ENCODE measurements around the gene PTPN2.

The PTPN2 gene

DNA sequence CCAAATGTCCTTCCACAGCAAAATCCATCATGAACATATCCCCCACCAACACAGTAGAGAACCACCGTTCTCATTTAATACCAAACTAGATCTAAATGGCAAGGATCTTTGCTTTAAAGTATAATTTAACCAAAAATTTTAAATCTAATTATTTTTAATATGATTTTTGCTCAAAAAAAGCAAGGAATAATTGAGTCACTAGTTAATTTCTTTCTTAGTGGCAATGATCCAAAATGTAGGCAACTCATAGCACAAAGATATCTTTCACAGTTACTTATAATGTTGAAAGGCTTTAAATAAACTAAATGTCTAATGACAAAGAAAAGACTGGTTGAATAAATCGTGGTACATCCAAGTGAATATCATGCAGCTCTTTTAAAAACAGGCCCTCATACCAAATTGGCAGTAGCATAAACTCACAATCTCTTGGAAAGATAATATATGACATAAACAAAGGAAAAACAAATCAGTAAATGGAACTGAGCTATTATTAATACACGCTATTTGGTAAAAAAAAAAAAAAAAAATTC lies 20.3 kb downstream of the PTPN2 start:
- H3K79me2 ChIP-seq (ENCODE audit: insufficient read depth, low read length), result peaks cover 99% of the 10 kb centered on the region
- H4K20me1 ChIP-seq (ENCODE audit: insufficient read depth, low read length), result no peaks in the 10 kb centered on the region
- no peak overlapping the region for H3K9ac ChIP-seq (ENCODE audit: low read depth, low read length)
- DNase-seq (no peak), ATAC-seq (ENCODE audit: insufficient read depth, low read depth) (no peak)
- H3K9me3 ChIP-seq (ENCODE audit: insufficient read depth, low read length, severe bottlenecking), result no peaks in the 10 kb centered on the region
- H3K36me3 ChIP-seq (ENCODE audit: insufficient read depth, low read length), result peaks cover 4% of the 10 kb centered on the region; the same call in 1 of the 2 replicates
- H3K27ac ChIP-seq (ENCODE audit: low read length), result peak overlapping the region; percentile 79
- H3K4me2 ChIP-seq (ENCODE audit: insufficient read depth, low read length), result peak overlapping the region; percentile 13; the same call in 1 of the 2 replicates
- H3K4me1 ChIP-seq (ENCODE audit: insufficient read depth, low read length), result peaks cover 83% of the 10 kb centered on the region
- TF ChIP-seq EZH2 (IDR thresholded peaks at IDR 0.05; ENCODE audit: borderline replicate concordance, low read depth, low read length, severe bottlenecking), result no peak
- TF ChIP-seq, protein P1, sequence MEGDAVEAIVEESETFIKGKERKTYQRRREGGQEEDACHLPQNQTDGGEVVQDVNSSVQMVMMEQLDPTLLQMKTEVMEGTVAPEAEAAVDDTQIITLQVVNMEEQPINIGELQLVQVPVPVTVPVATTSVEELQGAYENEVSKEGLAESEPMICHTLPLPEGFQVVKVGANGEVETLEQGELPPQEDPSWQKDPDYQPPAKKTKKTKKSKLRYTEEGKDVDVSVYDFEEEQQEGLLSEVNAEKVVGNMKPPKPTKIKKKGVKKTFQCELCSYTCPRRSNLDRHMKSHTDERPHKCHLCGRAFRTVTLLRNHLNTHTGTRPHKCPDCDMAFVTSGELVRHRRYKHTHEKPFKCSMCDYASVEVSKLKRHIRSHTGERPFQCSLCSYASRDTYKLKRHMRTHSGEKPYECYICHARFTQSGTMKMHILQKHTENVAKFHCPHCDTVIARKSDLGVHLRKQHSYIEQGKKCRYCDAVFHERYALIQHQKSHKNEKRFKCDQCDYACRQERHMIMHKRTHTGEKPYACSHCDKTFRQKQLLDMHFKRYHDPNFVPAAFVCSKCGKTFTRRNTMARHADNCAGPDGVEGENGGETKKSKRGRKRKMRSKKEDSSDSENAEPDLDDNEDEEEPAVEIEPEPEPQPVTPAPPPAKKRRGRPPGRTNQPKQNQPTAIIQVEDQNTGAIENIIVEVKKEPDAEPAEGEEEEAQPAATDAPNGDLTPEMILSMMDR (IDR thresholded peaks at IDR 0.05; ENCODE audit: borderline replicate concordance, extremely low read depth, low read length, poor library complexity, severe bottlenecking), result no peak
- H3K4me3 ChIP-seq (ENCODE audit: low read depth in 1 of 2, low read length in 2 of 2), result no peak overlapping the region
- H2AFZ ChIP-seq (ENCODE audit: low read depth, low read length), result no peak overlapping the region
- no peaks in the 10 kb centered on the region for H3K27me3 ChIP-seq (ENCODE audit: insufficient read depth, low read length, poor library complexity)

DNA sequence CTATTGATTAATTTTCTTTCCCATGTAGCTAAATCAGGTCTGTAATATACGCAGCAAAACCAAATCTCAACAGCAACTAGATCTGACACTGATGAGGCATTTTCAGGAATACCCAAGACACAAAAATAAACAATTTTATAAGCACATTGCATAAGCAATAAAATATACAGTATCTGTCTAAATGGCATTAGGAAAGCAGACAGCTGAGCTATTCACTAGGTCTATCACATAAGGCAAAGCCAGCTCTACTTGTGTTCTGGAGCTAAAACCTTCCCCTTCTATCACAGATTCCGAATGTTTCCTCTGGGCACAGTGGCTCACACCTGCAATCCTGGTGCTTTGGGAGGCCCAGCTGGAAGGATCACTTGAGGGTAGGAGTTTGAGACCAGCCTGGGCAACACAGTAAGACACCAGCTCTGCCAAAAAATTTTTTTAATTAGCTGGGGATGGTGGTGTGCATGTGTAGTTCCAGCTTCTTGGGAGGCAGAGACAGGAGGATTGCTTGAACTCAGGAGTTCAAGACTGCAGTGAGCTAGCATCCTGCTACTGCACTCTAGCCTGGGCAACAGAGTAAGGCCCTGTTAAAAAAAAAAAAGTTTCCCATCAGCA lies 21.1 kb downstream of the PTPN2 start:
- peaks cover 4% of the 10 kb centered on the region; the same call in 1 of the 2 replicates for H3K36me3 ChIP-seq (ENCODE audit: insufficient read depth, low read length)
- peak overlapping the region; percentile 13; the same call in 1 of the 2 replicates for H3K4me2 ChIP-seq (ENCODE audit: insufficient read depth, low read length)
- no peak overlapping the region for H2AFZ ChIP-seq (ENCODE audit: low read depth, low read length)
- no peak overlapping the region for H3K4me3 ChIP-seq (ENCODE audit: low read depth in 1 of 2, low read length in 2 of 2)
- peak; percentile 32; the same call in 2 of the 3 replicates for ATAC-seq (ENCODE audit: insufficient read depth, low read depth)
- TF ChIP-seq, protein P1 (IDR thresholded peaks at IDR 0.05; ENCODE audit: borderline replicate concordance, extremely low read depth, low read length, poor library complexity, severe bottlenecking), result no peak
- TF ChIP-seq EZH2 (IDR thresholded peaks at IDR 0.05; ENCODE audit: borderline replicate concordance, low read depth, low read length, severe bottlenecking), result no peak
- peaks cover 85% of the 10 kb centered on the region for H3K4me1 ChIP-seq (ENCODE audit: insufficient read depth, low read length)
- no peak for DNase-seq
- H4K20me1 ChIP-seq (ENCODE audit: insufficient read depth, low read length), result no peaks in the 10 kb centered on the region
- peaks cover 99% of the 10 kb centered on the region for H3K79me2 ChIP-seq (ENCODE audit: insufficient read depth, low read length)
- H3K9me3 ChIP-seq (ENCODE audit: insufficient read depth, low read length, severe bottlenecking), result no peaks in the 10 kb centered on the region
- peak overlapping the region; percentile 79 for H3K27ac ChIP-seq (ENCODE audit: low read length)
- peak overlapping the region; percentile 18; the same call in 1 of the 2 replicates for H3K9ac ChIP-seq (ENCODE audit: low read depth, low read length)
- no peaks in the 10 kb centered on the region for H3K27me3 ChIP-seq (ENCODE audit: insufficient read depth, low read length, poor library complexity)

DNA sequence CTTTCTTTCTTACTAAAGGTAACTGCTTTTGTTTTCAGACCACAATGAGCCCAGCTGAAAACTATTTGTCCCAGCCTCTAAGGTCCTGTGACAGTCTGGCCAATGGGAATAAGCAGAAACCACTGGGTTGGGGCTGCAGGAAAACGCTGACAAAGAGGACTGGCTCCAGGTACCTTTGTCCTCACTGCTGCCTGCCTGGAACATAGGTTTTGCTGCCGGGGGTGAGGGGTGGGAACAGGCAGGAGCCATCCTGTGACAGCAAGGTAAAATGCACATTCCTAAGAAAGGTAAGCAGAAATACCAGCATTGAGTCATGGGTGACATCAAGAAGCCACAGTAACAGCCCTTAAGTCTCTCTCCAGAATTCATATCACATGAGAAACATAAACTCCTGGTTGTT lies 21.6 kb downstream of the PTPN2 start:
- DNase-seq, result no peak
- H3K27ac ChIP-seq (ENCODE audit: low read length), result peak overlapping the region; percentile 79

More for the DNA sequence above, 21.6 kb downstream of the PTPN2 start:
- ATAC-seq (ENCODE audit: insufficient read depth, low read depth), result no peak
- peaks cover 95% of the 10 kb centered on the region for H3K79me2 ChIP-seq (ENCODE audit: insufficient read depth, low read length)
- 0 out of 2 replicates have a peak, but pooled peaks cover 4% of the 10 kb centered on the region for H3K36me3 ChIP-seq (ENCODE audit: insufficient read depth, low read length)
- TF ChIP-seq, protein P1 (IDR thresholded peaks at IDR 0.05; ENCODE audit: borderline replicate concordance, extremely low read depth, low read length, poor library complexity, severe bottlenecking), result no peak
- TF ChIP-seq EZH2 (IDR thresholded peaks at IDR 0.05; ENCODE audit: borderline replicate concordance, low read depth, low read length, severe bottlenecking), result no peak
- H3K9me3 ChIP-seq (ENCODE audit: insufficient read depth, low read length, severe bottlenecking), result no peaks in the 10 kb centered on the region
- peaks cover 87% of the 10 kb centered on the region for H3K4me1 ChIP-seq (ENCODE audit: insufficient read depth, low read length)
- H4K20me1 ChIP-seq (ENCODE audit: insufficient read depth, low read length), result no peaks in the 10 kb centered on the region
- H2AFZ ChIP-seq (ENCODE audit: low read depth, low read length), result no peak overlapping the region
- no peaks in the 10 kb centered on the region for H3K27me3 ChIP-seq (ENCODE audit: insufficient read depth, low read length, poor library complexity)
- peak overlapping the region; percentile 13; the same call in 1 of the 2 replicates for H3K4me2 ChIP-seq (ENCODE audit: insufficient read depth, low read length)
- no peak overlapping the region for H3K4me3 ChIP-seq (ENCODE audit: low read depth in 1 of 2, low read length in 2 of 2)
- H3K9ac ChIP-seq (ENCODE audit: low read depth, low read length), result 0 out of 2 replicates have a peak overlapping the region, but pooled peaks have one; percentile 18
